Measurements from ENCODE around the gene VN1R4. TPM values are rescaled to one million over a fixed set of nuclear protein-coding genes. Genes with fewer than 3 reads are reported as not detected.

VN1R4 gene
- total RNA-seq, 1 experiment from 2014 or later: not detected

GRCh38 chr19:53275480-53275879 lies 8.0 kb upstream of the VN1R4 start:
- Histone ChIP-seq H3K9ac (ENCODE audit: extremely low read depth, insufficient read length, low read length) (no peak overlapping the region), H3K4ac (ENCODE audit: low read depth, low read length) (no peak overlapping the region), H2BK5ac (ENCODE audit: insufficient read length, low read length) (no peak overlapping the region), H3K79me2 (ENCODE audit: insufficient read depth, low read length) (no peaks in the 10 kb centered on the region), H2AK5ac (ENCODE audit: insufficient read length, low read length) (no peak overlapping the region), H3K9me3 (ENCODE audit: control insufficient read depth, low read depth, low read length) (peaks cover 20% of the 10 kb centered on the region), H4K8ac (replicated peaks; ENCODE audit: insufficient read length, low read depth, low read length) (no peak overlapping the region), H3K4me2 (ENCODE audit: insufficient read depth, insufficient read length, low read length) (no peak overlapping the region), H4K5ac (ENCODE audit: insufficient read length, low read depth, low read length) (no peak overlapping the region), H2BK15ac (ENCODE audit: low read depth, low read length) (no peak overlapping the region), H2BK20ac (ENCODE audit: low read depth, low read length, poor library complexity, severe bottlenecking) (no peak overlapping the region), H3K14ac (ENCODE audit: insufficient read depth, low read length) (no peak overlapping the region), H4K91ac (ENCODE audit: insufficient read length, low read depth, low read length) (no peak overlapping the region), H2BK12ac (ENCODE audit: insufficient read length, low read depth, low read length) (no peak overlapping the region), H3K4me1 (ENCODE audit: insufficient read depth, low read length) (no peaks in the 10 kb centered on the region; the same call in 1 of the 2 replicates), H3T11ph (ENCODE audit: low read length) (no peak overlapping the region), H3K56ac (ENCODE audit: insufficient read length, low read depth, low read length) (no peak overlapping the region), H3K18ac (ENCODE audit: insufficient read length, low read depth, low read length) (no peak overlapping the region), H3K23ac (ENCODE audit: insufficient read length, low read depth, low read length) (no peak overlapping the region), H4K20me1 (ENCODE audit: control insufficient read depth, insufficient read depth, insufficient read length) (no peaks in the 10 kb centered on the region), H2BK120ac (ENCODE audit: low read depth, low read length, poor library complexity, severe bottlenecking) (no peak overlapping the region), H3K27ac (ENCODE audit: insufficient read length, low read depth, low read length) (no peak overlapping the region), H2AFZ (ENCODE audit: low read length) (no peak overlapping the region), H3K27me3 (ENCODE audit: insufficient read depth, low read length) (no peaks in the 10 kb centered on the region; the same call in 1 of the 2 replicates), H3K23me2 (ENCODE audit: insufficient read length, low read depth, low read length, poor library complexity, severe bottlenecking) (no peaks in the 10 kb centered on the region), H3K79me1 (ENCODE audit: insufficient read depth, low read depth, low read length, poor library complexity, severe bottlenecking) (no peaks in the 10 kb centered on the region)
- H3K27ac Mint-ChIP-seq: no peak overlapping the region
- no CpG with 5 or more reads among the region's 2 CpGs for WGBS (ENCODE audit: extremely low coverage, insufficient read length, low lambda C conversion rate)
- H3K9me3 Mint-ChIP-seq: peaks cover 68 to 71% of the 10 kb centered on the region in 2 experiments
- DNase-seq: no peak
- H3K36me3 Mint-ChIP-seq (ENCODE audit: insufficient read depth in 1 of 3, low read depth in 3 of 3): peaks cover 2 to 5% (median 4%) of the 10 kb centered on the region in 3 experiments; a peak in 6 of 7 replicates
- TF ChIP-seq CTCF (conservative IDR thresholded peaks at IDR 0.05): no peak
- H3K27me3 Mint-ChIP-seq (ENCODE audit: low read depth): peaks cover 15% of the 10 kb centered on the region
- H3K4me1 Mint-ChIP-seq: peaks cover 6 to 8% of the 10 kb centered on the region in 2 experiments; a peak in 3 of 4 replicates
- H3K4me3 Mint-ChIP-seq: no peak overlapping the region

All from H9 (cell line).